GM12874 (cell line): ENCODE data around the gene MIS12.

Experiments
- CTCF ChIP-seq: IDR thresholded peaks from 2 replicates; pipeline ENCODE4 v1.5.1; 2011; ENCODE audit warnings: low read depth, mild to moderate bottlenecking, control low read depth, low read length, moderate library complexity; ENCODE audit not compliant: insufficient read depth

The MIS12 gene

DNA sequence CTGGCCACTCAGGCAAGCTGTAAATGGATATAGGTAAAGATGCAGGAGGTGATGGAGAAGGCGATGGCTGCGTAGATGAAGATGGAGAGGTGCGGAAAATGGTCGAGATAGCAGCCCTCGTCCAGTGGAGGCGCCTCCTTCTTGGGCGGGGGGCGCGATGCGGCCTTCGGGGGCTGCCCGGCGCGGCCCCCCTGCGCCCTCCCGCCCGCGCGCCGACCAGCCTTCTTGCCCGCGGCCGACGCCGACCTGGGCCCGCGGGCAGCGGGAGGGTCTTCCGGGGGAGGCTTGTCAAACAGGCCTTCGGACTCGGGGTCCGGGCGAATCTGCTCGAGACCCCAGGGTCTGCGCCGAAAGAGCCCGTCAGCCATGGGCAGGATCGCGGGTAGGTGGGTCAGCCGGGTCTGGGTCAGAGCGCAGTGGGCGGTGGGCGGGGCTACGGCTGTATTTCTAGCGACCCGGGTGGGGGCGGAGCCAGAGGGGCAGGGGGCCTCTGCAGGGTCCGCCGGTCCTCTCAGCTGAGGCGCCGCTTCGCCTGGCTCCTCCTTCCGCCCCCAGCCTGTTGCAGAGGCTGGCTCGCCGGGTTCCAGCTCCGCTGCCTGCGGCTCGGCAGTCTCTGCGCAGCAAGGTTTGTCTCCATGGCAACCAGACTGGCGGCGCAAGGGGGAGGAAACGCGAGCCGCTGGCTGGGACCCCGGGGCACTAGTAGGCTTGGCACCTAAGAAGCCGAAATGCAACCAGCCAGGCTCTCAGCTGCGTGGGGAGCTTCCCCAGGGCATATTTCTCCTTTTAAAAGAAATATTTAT, 14.4 kb downstream of the MIS12 start:
- TF ChIP-seq CTCF = no peak

DNA sequence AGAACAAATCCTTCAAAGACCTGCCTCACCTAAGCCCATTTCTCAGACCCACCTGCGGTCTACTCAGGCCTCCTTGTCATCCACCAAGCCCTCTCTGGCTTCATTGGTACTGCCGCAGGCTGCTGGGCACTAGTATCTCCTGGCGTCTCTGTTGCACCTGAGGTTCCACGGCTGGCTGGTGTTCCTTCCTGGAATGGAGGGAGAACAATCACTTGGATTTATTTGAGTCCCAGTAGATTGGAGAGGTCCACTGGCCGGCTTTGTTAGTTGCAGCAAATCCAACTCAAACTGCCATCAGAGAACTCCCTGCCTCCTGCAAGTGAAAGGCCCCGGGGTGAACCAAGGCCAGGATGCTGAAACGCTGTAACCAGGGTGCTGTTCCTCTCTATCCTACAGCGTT, 15.3 kb downstream of the MIS12 start:
- TF ChIP-seq CTCF = no peak

GRCh38 chr17:5502552-5502951, 16.2 kb downstream of the MIS12 start:
- TF ChIP-seq CTCF = no peak

- TF ChIP-seq CTCF = no peak
These were observed 19.9 kb downstream of the MIS12 start for GRCh38 chr17:5506307-5506706.

DNA sequence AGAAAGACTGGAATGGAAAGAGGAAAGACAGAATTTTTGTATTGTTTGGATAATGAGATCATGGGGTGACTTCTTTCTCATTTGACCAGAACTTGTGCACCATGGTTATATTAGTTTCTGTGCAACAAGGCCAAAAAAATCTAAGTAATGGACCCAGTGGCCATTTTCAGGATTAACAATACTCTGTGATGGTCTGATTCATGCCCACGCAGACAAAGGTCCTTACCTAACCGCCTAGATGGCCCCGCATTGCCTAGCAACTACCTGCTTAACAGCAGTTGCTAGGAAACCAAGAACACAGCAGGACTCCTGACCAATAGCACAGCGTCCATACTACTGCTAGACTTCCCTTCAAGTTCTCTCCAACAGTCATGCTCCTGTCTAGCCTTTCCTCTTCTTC, 22.4 kb downstream of the MIS12 start:
- TF ChIP-seq CTCF = no peak

GRCh38 chr17:5509482-5509881, 23.1 kb downstream of the MIS12 start:
- no peak for TF ChIP-seq CTCF

DNA sequence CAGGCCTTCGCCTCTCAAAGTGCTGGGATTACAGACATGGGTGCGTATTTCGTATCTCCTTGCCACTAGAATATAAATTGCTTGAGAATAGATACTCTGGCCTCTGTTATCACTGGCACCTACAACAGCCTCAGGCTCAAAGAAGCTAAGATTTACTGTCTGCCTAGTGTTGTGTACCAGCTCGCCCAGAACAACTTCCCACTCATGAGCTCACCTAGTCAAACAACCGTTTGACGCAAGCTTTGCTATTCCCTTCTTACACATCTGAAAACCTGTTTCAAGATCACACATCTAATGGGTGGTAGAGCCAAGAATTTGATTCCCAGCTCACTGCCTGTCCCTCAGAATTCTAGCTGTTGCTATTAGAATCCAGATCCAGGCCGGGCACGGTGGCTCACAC, 24.4 kb downstream of the MIS12 start:
- no peak for TF ChIP-seq CTCF
